ENCODE results near the gene ZNF346.
"Not testable (repeated sequence)": the region's sequence is repeated elsewhere in the genome, so short reads cannot be mapped to it uniquely, and the experiment has no call there.

The ZNF346 gene

DNA sequence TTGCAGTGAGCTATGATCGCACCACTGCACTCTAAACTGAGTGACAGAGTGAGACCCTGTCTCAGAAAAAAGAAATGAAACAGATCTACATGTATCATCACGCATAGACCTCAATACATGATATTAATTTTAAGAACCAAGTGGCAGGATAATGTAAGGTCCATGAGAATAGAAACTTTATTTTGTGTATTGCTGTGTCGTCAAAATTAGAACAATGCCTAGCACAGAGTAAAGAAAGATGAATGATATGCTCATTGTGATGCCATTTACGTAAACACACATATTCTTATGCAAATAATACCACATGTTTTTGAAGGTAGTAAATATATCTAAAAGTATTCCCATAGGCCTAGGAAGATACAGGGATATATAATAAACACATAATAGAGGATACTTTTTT is 12.3 kb upstream of the ZNF346 start:
- no peak for DNase-seq (ENCODE audit: low read depth)

DNA sequence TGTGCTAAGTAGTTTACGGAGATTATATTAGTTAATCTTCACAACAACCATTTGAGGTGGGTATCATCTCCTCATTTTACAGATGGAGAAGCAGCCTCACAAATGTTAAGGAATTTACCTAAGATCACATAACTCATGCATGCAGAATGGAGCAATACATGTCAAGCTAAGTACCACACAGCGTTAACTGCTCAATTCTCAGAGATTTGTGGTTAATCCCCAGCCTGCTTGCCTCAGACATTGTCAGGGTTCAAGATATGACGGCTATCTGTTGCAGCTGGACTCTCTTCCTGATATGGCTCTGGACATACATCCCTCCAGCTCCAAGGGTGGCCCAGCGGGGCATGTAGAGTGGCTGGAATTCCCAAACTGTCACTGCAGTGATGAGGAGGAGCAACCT is 7.3 kb upstream of the ZNF346 start:
- no peak for DNase-seq (ENCODE audit: low read depth)

DNA sequence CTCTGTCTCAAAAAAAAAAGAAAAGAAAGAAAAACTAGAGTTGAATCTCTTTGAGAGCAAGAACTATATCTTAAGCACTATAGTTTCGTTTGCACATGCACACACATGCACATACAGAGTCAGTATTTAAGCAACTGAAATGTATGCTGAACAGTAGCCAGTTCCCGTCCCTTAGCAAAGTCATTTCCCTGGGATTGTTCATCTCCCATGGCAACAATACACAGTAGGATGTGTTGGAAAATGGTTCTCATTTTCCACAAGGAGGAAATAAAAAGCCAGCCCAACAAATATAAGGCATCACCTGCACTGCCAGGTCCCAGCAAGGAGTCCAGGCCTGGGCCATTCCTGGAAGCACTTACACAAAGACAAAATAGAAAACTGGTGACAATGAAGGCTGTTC is 4.2 kb upstream of the ZNF346 start:
- DNase-seq (ENCODE audit: low read depth), result no peak

- no peak for DNase-seq (ENCODE audit: low read depth)
These were observed 2.5 kb upstream of the ZNF346 start for GRCh38 chr5:177020033-177020432.

DNA sequence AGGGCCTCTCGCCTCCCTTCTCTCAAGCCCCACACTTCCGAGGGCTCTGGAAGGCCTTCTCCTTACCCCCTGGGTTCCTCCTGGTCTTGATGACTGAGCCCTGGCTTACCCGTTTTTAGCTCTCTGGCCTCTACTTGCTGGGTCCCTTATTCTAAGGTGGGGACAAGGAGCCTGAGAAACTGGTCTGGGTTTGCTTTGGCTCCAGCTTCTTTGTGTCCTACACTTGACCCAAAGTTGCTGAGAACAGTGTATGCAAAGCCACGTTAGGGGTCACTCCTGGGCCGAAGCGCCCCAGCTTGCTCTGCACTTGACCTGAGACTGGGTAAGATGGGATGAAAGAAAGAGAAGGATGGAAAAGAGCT is 788 bp downstream of the ZNF346 start:
- no peak for DNase-seq (ENCODE audit: low read depth)

- DNase-seq (ENCODE audit: low read depth), result no peak
These were observed 2.1 kb downstream of the ZNF346 start for GRCh38 chr5:177024559-177024958.

DNA sequence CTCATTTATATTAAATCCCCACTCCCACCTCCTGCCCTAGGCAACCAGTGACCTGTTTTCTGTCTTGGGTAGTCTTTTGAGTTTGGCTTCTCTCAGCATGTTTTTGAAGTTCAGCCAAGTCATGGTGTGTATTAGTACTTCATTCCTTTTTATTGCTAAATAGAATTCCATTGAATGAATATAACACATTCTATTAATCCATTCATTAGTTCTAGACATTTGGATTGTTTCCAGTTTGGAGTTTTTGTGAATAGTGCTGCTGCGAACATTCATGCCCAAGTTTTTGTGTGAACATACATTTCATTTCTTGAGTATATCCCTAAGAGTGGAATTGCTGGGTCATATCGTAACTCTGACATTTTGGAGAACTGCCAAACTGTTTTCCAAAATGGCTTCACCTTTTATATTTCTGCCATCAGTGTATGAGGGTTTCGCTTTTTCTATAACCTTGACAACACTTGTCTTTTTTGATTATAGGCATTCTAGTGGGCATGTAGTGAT is 2.7 kb downstream of the ZNF346 start:
- no peak for DNase-seq (ENCODE audit: low read depth)

DNA sequence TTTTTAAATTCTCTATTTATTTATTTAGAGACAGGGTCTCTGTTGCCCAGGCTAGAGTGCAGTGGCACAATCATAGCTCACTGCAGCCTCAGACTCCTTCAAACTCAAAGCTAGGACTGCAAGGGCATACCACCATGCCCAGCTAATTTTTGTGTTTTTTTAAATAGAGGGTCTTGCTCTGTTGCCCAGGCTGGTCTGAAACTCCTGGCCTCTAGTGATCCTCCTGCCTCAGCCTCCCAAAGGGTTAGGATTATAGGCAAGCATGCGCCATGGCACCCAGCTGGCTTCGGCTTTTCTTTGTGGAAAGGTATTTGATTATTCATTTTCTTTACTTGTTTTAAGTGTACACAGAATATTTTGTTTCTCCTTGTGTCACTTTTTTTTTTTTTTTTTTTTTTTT is 5.2 kb downstream of the ZNF346 start:
- DNase-seq (ENCODE audit: low read depth), result no peak

DNA sequence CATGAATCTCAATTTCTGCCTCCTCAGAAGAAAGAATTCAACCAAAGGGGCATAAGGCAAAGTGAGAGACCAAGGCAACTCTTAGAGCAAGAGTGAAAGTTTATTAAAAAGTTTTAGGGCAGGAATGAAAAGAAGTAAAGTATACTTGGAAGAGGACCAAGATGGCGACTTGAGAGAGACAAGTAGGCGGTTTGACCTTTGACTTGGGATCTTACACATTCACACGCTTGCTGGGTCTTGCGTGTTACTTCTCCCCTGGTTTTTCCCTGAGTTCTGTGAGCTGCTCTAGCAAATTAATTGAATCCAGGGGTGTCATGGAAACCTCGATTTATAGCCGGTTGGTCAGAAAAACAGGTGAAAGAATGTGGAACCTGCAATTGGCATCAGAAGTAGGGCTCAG is 7.0 kb downstream of the ZNF346 start:
- no peak for DNase-seq (ENCODE audit: low read depth)

GRCh38 chr5:177035976-177036375 is 13.5 kb downstream of the ZNF346 start:
- no peak for DNase-seq (ENCODE audit: low read depth)

GRCh38 chr5:177036443-177036842 is 13.9 kb downstream of the ZNF346 start:
- DNase-seq (ENCODE audit: low read depth), result no peak

- no peak for DNase-seq (ENCODE audit: low read depth)
These were observed 14.4 kb downstream of the ZNF346 start for GRCh38 chr5:177036921-177037320.

DNA sequence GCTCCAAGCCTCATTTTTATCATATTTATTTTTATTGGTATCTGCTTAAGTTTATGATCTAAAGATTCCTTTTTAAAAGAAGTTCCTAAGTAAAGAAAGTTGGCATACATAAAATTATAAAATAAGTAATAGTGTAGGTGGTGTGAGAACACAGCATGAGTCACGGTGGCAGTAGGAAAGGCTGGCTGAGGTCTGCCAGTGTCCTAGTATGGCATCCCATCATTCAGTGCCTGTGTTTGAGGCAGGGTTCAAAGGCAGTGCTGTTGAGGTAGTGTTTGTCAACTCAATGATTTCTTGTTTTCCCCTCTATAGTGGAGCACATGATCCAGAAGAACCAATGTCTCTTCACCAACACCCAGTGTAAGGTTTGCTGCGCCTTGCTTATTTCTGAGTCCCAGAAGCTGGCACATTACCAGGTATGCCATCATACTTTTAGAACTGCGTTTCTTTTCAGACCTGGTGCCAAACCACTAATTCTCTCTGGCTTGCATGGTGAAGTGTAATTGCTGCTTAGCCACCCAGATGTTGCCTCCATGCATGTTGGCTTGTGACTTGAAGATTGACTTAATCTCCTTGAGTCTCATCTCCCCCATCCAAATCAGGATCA is 18.4 kb downstream of the ZNF346 start:
- DNase-seq (ENCODE audit: low read depth), result no peak

DNA sequence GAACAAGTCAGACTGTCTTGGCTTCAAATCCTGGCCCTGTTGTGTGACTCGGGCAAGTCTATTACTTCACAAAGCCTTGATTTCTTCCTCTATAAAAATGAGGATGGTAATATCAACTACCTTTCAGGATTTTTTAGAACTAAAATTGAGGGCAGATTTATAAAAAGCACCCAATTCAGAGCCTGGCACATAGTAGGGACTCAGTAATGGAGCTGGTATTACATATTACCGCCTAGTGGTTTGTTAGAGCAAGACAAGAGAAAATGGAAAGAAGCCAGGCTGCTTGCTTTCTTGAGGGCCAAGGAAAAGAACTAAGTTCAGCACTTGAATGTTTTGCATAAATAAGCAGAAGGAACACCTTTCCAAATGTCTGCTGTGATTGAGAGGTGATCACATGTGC is 19.4 kb downstream of the ZNF346 start:
- no peak for DNase-seq (ENCODE audit: low read depth)

- no peak for DNase-seq (ENCODE audit: low read depth)
These were observed 20.6 kb downstream of the ZNF346 start for GRCh38 chr5:177043114-177043513.

DNA sequence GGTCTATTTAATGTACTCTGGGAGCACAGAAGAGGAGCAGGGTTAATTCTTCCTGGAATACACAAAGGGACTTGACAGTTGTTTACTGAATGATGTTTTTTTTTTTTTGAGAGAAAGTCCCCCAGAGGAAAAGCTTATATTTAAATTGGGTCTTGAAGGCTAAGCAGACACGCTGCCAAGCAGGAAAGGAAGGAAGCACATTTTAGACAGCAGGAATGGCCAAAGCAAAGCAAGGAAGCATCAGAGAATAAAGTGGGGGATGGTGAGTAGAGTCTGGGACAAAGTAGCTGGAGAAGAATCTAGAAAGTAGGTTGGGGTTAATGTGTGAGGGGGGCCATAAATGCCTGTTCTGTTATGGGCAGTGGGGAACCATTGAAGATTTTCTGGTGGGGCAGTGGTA is 21.5 kb downstream of the ZNF346 start:
- no peak for DNase-seq (ENCODE audit: low read depth)

GRCh38 chr5:177044641-177045040 is 22.1 kb downstream of the ZNF346 start:
- DNase-seq (ENCODE audit: low read depth), result no peak

GRCh38 chr5:177045631-177046030 is 23.1 kb downstream of the ZNF346 start:
- DNase-seq (ENCODE audit: low read depth), result no peak

- DNase-seq (ENCODE audit: low read depth), result not testable (repeated sequence)
These were observed 26.0 kb downstream of the ZNF346 start for GRCh38 chr5:177048531-177048930.

GRCh38 chr5:177049285-177049684 is 26.8 kb downstream of the ZNF346 start:
- DNase-seq (ENCODE audit: low read depth), result no peak

DNA sequence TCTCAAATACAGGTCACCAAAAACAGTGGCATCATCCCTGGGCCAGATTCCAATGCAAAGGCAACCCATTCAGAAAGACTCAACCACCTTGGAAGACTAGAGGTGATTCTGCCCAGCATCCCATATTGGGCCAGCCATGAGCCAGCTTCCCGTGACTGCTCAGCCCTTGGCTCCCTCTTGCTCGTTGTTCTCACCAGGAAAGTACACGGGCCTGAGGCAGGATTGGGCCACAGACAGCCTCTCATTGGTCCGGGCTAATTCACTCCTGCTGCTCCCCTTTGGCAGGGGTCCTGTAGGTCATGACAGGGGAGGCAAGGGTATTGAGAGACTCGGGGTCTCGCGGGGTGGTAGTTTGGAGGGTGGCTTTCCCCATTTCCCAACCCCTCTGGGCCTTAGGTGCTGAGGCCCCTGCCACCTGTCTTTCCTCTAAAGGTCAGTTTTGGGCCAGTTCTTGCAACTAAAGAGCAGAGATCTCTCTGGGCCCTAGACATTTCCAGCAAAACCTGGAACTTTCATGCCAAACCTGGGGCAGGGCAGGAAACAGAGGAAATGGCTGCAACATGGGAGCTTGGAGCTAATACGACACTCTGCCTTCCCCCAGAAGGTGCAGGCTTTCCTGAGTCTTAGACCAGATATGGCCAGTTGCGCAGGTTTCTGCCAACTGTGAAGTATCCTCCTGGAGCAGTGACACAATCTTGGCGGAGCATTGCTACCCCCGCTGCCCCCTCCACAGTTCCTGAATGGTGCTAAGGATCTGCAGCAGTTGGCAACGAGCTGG is 42.2 kb downstream of the ZNF346 start:
- DNase-seq (ENCODE audit: low read depth), result no peak

GRCh38 chr5:177065491-177065890 is 43.0 kb downstream of the ZNF346 start:
- DNase-seq (ENCODE audit: low read depth), result no peak

DNA sequence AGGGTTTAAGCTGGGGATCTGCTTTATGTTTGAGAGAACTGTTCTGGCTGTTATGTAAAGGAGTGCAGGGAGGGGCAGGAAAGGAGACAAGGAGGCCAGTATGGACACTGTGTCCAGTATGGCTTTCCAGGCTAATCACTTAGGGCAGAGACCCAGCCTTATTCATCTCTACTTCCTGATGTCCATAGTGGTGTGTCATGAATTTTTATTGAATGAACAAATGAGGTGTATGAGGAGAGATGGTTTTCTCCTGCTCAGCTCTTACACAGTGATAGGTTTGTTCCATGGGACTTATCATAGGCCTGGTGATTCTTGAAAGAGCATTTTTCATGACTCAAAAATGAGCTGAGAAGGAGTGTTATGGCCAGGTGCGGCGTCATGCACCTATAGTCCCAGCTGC is 43.7 kb downstream of the ZNF346 start:
- DNase-seq (ENCODE audit: low read depth), result no peak

- DNase-seq (ENCODE audit: low read depth), result no peak
These were observed 45.0 kb downstream of the ZNF346 start for GRCh38 chr5:177067503-177067902.

All from activated T-helper 1 cell treated with Interleukin-2 at 50 U/mL for 16 hours (primary cell).